CD4-positive, CD25-positive, alpha-beta regulatory T cell (primary cell): Measurements from ENCODE around the gene CRADD. TPM values are rescaled to one million over a fixed set of nuclear protein-coding genes. Genes with fewer than 3 reads are reported as not detected.
A peak's percentile ranks its signal among the peaks of the same experiment; 100 is the strongest.

ENCODE experiments used
- ATAC-seq, 2 donors: fragments of 150-1000 bp; cut with Tn5 transposase; one replicate each; pipeline ENCODE4 v1.10.0; 2021; ENCODE audit warnings: low read depth in 2 of 2, moderate number of reproducible peaks in 2 of 2, moderate library complexity in 1 of 2
- DNase-seq, 3 donors: peaks; one replicate each; pipeline versions ENCODE4 v3.0.0 to v3.0.0-alpha.2; 2012 to 2022; ENCODE audit warnings: mixed read lengths in 1 of 3
- H3K27ac ChIP-seq: one replicate; pipeline ENCODE4 v1.7.0; 2013; ENCODE audit warnings: mild to moderate bottlenecking, low read length; ENCODE audit not compliant: insufficient read depth, poor library complexity, severe bottlenecking
- H3K27me3 ChIP-seq: one replicate; pipeline ENCODE4 v1.7.0; 2013; ENCODE audit warnings: low read length; ENCODE audit not compliant: control insufficient read depth, insufficient read depth
- H3K36me3 ChIP-seq: one replicate; pipeline ENCODE4 v1.7.0; 2013; ENCODE audit warnings: mild to moderate bottlenecking, low read length, moderate library complexity; ENCODE audit not compliant: control insufficient read depth, insufficient read depth
- H3K4me1 ChIP-seq: 2 replicates; pipeline ENCODE4 v1.7.0; 2013; ENCODE audit warnings: mild to moderate bottlenecking, low read length; ENCODE audit not compliant: insufficient read depth, control insufficient read depth, poor library complexity, severe bottlenecking
- H3K4me3 ChIP-seq: one replicate; pipeline ENCODE4 v1.7.0; 2013; ENCODE audit warnings: low read depth, mild to moderate bottlenecking, low read length, moderate library complexity
- H3K9me3 ChIP-seq, 2 experiments: 1 replicate in 1 of 2; 2 replicates in 1 of 2; pipeline ENCODE4 v1.7.0; 2013; ENCODE audit warnings: low read length in 2 of 2, mild to moderate bottlenecking in 1 of 2, moderate library complexity in 1 of 2; ENCODE audit not compliant: control insufficient read depth in 2 of 2
- H3K27ac Mint-ChIP-seq, 3 donors: one replicate each; pipeline ENCODE4 v1.8.0; 2020 to 2022; ENCODE audit warnings: mild to moderate bottlenecking in 3 of 3, mixed read lengths in 3 of 3, moderate library complexity in 2 of 3
- H3K27me3 Mint-ChIP-seq: one replicate; pipeline ENCODE4 v1.8.0; 2022; ENCODE audit warnings: mild to moderate bottlenecking, mixed read lengths
- H3K36me3 Mint-ChIP-seq: one replicate; pipeline ENCODE4 v1.8.0; 2020; ENCODE audit warnings: mixed read lengths
- H3K4me1 Mint-ChIP-seq, 4 donors: one replicate each; pipeline ENCODE4 v1.8.0; 2020 to 2022; ENCODE audit warnings: mixed read lengths in 4 of 4, mild to moderate bottlenecking in 1 of 4
- H3K4me3 Mint-ChIP-seq, 4 donors: one replicate each; pipeline ENCODE4 v1.8.0; 2020 to 2022; ENCODE audit warnings: mild to moderate bottlenecking in 4 of 4, mixed read lengths in 4 of 4, moderate library complexity in 3 of 4
- H3K9me3 Mint-ChIP-seq, 7 donors: one replicate each; pipeline ENCODE4 v1.8.0; 2020 to 2022; ENCODE audit warnings: mixed read lengths in 7 of 7, mild to moderate bottlenecking in 3 of 7, moderate library complexity in 2 of 7
- polyA plus RNA-seq, 4 donors: library from polyadenylated mRNA; unstranded; fragments of 300-500 nt; fragmentation: Illumina TruSeq; gene quantifications; one replicate each; pipeline ENCODE4 v1.2.3, GENCODE V29; 2021
- total RNA-seq: library from RNA; stranded (reverse); gene quantifications from one replicate; pipeline ENCODE4 v1.2.3, GENCODE V29; 2022

CRADD gene
- total and polyA plus RNA-seq, 5 donors from 2014 or later: 10.1 to 24.2 (median 20.6) TPM

DNA sequence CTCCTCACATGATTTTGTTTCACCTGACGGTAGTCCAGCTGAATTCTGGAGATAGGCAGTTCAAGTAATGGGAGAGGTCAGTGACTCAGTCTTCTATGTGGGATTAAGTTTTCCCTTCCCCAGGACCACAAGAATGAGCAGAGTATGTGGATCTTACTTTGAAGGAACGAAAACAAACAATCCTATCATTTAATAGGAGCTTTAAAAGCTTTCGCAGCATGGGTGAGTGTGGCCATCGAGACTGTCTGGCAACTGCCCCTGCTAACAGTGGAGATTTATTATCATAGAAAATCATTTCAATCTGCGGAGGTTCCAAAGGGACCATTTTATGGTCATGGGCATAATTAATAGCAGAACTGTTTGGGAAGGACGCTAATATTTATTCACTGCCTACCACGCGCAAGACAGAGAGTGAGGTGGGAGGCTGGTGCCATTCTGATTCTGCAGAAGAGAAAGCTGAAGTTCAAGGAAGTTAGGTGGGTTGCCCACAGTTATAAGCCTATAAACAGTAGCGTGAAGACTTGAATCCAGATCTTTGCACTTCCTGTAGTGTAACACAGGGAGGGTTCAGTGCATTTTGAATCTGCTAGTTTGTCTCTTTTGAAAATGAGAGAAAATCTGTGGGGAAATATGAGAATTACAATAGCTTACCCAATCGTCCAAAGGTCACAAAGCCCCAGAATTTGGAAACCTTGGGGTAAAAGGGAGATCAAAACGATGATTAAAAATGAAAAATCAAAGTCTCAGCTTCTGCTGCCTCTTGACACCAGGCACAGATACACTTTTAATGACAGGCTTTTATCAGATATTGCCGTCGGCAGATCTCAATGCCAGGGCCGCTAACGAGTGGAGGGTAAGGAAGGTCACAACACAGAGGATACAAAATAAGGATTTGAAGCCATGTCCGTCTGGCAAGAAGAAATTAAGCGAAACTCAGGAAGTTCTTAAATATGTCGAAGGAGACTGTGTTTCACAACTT, 209.6 kb downstream of the CRADD start:
- no peak overlapping the region for H3K27ac ChIP-seq

DNA sequence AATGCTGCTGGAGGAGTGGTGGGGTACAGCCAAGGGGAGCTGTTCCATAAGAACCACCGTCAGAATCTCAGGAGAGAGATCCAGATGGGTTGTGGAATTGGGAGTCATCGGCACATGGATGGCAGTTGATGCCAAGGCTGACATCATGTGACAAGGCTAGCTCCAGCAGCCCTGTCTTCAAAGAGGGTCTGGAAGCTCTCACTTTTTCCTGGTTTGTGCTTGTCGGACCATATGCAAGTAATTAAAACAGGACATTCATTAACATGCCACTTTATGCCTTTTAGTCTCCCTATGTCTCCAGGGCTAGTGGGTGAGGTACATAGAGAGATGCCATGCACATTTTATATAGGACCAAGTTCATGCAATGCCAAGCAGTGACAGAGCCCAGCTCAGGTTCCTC, 211.8 kb downstream of the CRADD start:
- no peak for DNase-seq
- Mint-ChIP-seq H3K36me3 (no peaks in the 10 kb centered on the region), H3K4me3 (no peak overlapping the region), H3K27ac (no peak overlapping the region), H3K4me1 (no peaks in the 10 kb centered on the region), H3K27me3 (no peaks in the 10 kb centered on the region), H3K9me3 (no peaks in the 10 kb centered on the region)
- no peak for ATAC-seq
- no peak overlapping the region for H3K27ac ChIP-seq
- no peaks in the 10 kb centered on the region for H3K9me3 ChIP-seq
- H3K4me3 ChIP-seq: no peak overlapping the region
- no peaks in the 10 kb centered on the region for H3K36me3 ChIP-seq
- H3K27me3 ChIP-seq: no peaks in the 10 kb centered on the region
- H3K4me1 ChIP-seq: no peaks in the 10 kb centered on the region

More for the DNA sequence above, 209.6 kb downstream of the CRADD start:
- Mint-ChIP-seq H3K4me3 (no peak overlapping the region), H3K9me3 (no peaks in the 10 kb centered on the region), H3K27ac (peak overlapping the region in 1 of 3 donors; percentile 35), H3K4me1 (no peaks in the 10 kb centered on the region), H3K27me3 (no peaks in the 10 kb centered on the region), H3K36me3 (no peaks in the 10 kb centered on the region)
- no peaks in the 10 kb centered on the region for H3K4me1 ChIP-seq
- H3K36me3 ChIP-seq: no peaks in the 10 kb centered on the region
- ATAC-seq: no peak
- DNase-seq: no peak
- H3K9me3 ChIP-seq: no peaks in the 10 kb centered on the region
- H3K27me3 ChIP-seq: no peaks in the 10 kb centered on the region
- H3K4me3 ChIP-seq: no peak overlapping the region

DNA sequence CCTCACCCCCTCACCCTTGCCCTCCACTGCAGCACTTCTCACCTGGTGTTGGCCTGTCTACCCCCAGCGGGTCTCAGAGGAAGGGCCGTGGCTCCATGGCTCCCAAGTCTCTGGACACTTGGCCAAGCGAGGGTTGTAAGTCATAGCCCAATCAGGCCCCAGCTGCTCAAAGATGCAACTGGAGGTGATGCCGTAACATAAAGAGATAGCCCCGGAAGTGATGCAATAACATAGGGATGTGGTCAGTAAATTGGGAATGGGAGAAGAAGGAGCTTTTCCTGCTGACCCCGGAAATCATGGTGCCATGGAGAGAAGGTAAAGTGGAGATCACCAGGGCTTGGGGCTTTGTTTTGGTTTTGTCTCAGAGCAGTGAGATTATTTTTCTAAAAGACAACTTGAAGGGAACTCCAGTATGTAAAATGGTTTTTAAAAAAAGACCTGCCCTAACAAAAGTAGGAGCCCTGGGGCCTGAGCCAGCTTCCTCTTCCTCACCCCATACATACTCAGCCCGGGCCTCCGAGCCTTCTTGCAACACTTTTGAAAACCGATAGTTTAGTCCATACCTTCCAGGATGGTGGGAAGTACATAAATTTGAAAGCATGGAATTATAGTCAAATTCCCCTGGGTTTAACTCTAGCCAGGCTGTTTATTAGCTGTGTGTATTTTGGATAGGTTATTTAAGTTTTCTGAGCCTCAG, 212.5 kb downstream of the CRADD start:
- Histone ChIP-seq H3K36me3 (no peaks in the 10 kb centered on the region), H3K9me3 (no peaks in the 10 kb centered on the region), H3K4me3 (no peak overlapping the region), H3K27ac (no peak overlapping the region), H3K4me1 (no peaks in the 10 kb centered on the region), H3K27me3 (no peaks in the 10 kb centered on the region)
- Mint-ChIP-seq H3K27me3 (no peaks in the 10 kb centered on the region), H3K27ac (peak overlapping the region in 1 of 3 donors; percentile 12), H3K9me3 (no peaks in the 10 kb centered on the region), H3K4me3 (no peak overlapping the region), H3K4me1 (no peaks in the 10 kb centered on the region), H3K36me3 (no peaks in the 10 kb centered on the region)
- ATAC-seq (no peak), DNase-seq (no peak)

GRCh38 chr12:93892423-93893268, 215.5 kb downstream of the CRADD start:
- peaks cover 0 to 2% (median 0%) of the 10 kb centered on the region in 7 donors for H3K9me3 Mint-ChIP-seq
- Histone ChIP-seq H3K4me3 (no peak overlapping the region), H3K27ac (no peak overlapping the region), H3K36me3 (no peaks in the 10 kb centered on the region), H3K4me1 (no peaks in the 10 kb centered on the region), H3K9me3 (no peaks in the 10 kb centered on the region), H3K27me3 (no peaks in the 10 kb centered on the region)
- H3K4me1 Mint-ChIP-seq: peaks cover 0 to 2% (median 0%) of the 10 kb centered on the region in 4 donors
- ATAC-seq (no peak), DNase-seq (no peak)
- no peaks in the 10 kb centered on the region for H3K27me3 Mint-ChIP-seq
- no peak overlapping the region for H3K27ac Mint-ChIP-seq
- H3K4me3 Mint-ChIP-seq: no peak overlapping the region
- no peaks in the 10 kb centered on the region for H3K36me3 Mint-ChIP-seq

GRCh38 chr12:93894391-93895088, 217.4 kb downstream of the CRADD start:
- H3K9me3 Mint-ChIP-seq: peaks cover 0 to 2% (median 0%) of the 10 kb centered on the region in 7 donors
- ATAC-seq (no peak), DNase-seq (no peak)
- Histone ChIP-seq H3K36me3 (no peaks in the 10 kb centered on the region), H3K4me3 (no peak overlapping the region), H3K9me3 (no peaks in the 10 kb centered on the region), H3K27me3 (no peaks in the 10 kb centered on the region), H3K4me1 (peaks cover 7% of the 10 kb centered on the region), H3K27ac (no peak overlapping the region)
- peak overlapping the region in 1 of 3 donors; percentile 35 for H3K27ac Mint-ChIP-seq
- H3K4me1 Mint-ChIP-seq: peaks cover 0 to 18% (median 6%) of the 10 kb centered on the region in 4 donors
- H3K36me3 Mint-ChIP-seq: no peaks in the 10 kb centered on the region
- no peak overlapping the region for H3K4me3 Mint-ChIP-seq
- H3K27me3 Mint-ChIP-seq: no peaks in the 10 kb centered on the region

DNA sequence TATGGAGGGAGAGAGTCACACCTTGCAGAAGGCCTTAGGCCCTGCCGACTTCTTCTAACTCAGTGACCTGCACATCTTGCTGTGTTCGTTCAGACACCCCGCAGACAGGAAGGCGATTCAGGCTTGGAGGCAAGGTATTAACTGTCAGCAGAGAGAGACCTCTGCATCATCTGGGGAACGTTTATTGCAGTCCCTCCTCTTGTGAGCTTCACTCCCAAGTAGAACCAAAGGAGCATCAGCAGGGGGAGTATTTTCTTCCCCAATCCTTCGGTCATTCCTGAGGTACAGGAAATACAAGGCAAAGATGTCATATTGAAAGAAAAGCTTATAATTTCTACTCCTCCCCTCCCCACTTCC, 217.9 kb downstream of the CRADD start:
- no peaks in the 10 kb centered on the region for H3K9me3 ChIP-seq
- peaks cover 7% of the 10 kb centered on the region for H3K4me1 ChIP-seq
- Mint-ChIP-seq H3K4me1 (peaks cover 0 to 19% (median 6%) of the 10 kb centered on the region in 4 donors), H3K27me3 (no peaks in the 10 kb centered on the region), H3K4me3 (no peak overlapping the region), H3K27ac (peak overlapping the region in 1 of 3 donors; percentile 35), H3K36me3 (no peaks in the 10 kb centered on the region), H3K9me3 (peaks cover 0 to 2% (median 0%) of the 10 kb centered on the region in 7 donors)
- ATAC-seq: no peak
- H3K4me3 ChIP-seq: no peak overlapping the region
- H3K27ac ChIP-seq: no peak overlapping the region
- no peaks in the 10 kb centered on the region for H3K36me3 ChIP-seq
- no peak for DNase-seq
- no peaks in the 10 kb centered on the region for H3K27me3 ChIP-seq

DNA sequence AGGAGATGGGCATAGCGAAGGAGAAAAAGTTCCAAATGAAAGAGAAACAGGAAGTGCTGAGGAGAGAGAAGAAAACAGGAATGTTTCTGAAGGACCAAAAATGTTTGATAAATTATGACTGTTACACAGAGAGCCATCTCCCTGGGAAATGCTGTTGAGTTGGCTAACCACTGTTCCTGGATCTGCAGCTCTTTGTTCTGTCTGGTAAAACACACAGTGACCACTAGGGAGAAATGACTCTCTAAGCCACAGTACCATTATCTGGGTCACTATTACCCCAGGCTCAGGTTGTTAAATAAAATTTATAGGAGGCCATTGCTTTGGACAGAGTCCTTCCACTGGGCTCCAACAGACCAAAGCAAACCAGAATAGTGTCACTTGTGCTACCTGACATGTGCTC, 219.3 kb downstream of the CRADD start:
- ATAC-seq (no peak), DNase-seq (no peak)
- Mint-ChIP-seq H3K4me1 (peaks cover 0 to 19% (median 7%) of the 10 kb centered on the region in 4 donors), H3K36me3 (no peaks in the 10 kb centered on the region), H3K4me3 (no peak overlapping the region), H3K27ac (peak overlapping the region; percentile 3 to 65 (median 4)), H3K27me3 (no peaks in the 10 kb centered on the region), H3K9me3 (peaks cover 0 to 2% (median 0%) of the 10 kb centered on the region in 7 donors)
- H3K36me3 ChIP-seq: no peaks in the 10 kb centered on the region
- no peaks in the 10 kb centered on the region for H3K27me3 ChIP-seq
- no peaks in the 10 kb centered on the region for H3K9me3 ChIP-seq
- H3K4me3 ChIP-seq: no peak overlapping the region
- peaks cover 7% of the 10 kb centered on the region for H3K4me1 ChIP-seq
- H3K27ac ChIP-seq: no peak overlapping the region
